Thoracic aorta (tissue), 2 donors: ENCODE data around the gene TMCC1. TPM values are rescaled to one million over a fixed set of nuclear protein-coding genes. Genes with fewer than 3 reads are reported as not detected.
"Not testable (repeated sequence)": the region's sequence is repeated elsewhere in the genome, so short reads cannot be mapped to it uniquely, and the experiment has no call there.

ENCODE experiments used
- ATAC-seq: fragments of 150-250 bp; one replicate; pipeline ENCODE4 v1.8.0; 2017; ENCODE audit warnings: low read depth; ENCODE audit not compliant: insufficient number of reproducible peaks, low FRiP score
- DNase-seq: peaks from one replicate; pipeline ENCODE4 v3.0.0-alpha.2; 2020; ENCODE audit warnings: low spot score
- H3K27ac ChIP-seq, 2 donors: fragments of 200-600 bp; sonication (generic); 1 replicate in 1 of 2; 2 replicates in 1 of 2; pipeline ENCODE4 v1.5.1; 2016; ENCODE audit warnings: mild to moderate bottlenecking in 2 of 2, moderate library complexity in 2 of 2
- H3K27me3 ChIP-seq: fragments of 200-600 bp; sonication (generic); replicated peaks from 2 replicates; pipeline ENCODE4 v1.6.0; 2016; ENCODE audit warnings: mild to moderate bottlenecking; ENCODE audit not compliant: insufficient read depth
- H3K36me3 ChIP-seq: fragments of 200-600 bp; sonication (generic); one replicate; pipeline ENCODE4 v1.5.1; 2016
- H3K4me1 ChIP-seq, 2 donors: fragments of 200-600 bp; sonication (generic); 1 replicate in 1 of 2; 2 replicates in 1 of 2; pipeline versions ENCODE4 v1.5.1 to v1.6.0; 2016; ENCODE audit warnings: low read depth in 2 of 2, mild to moderate bottlenecking in 1 of 2; ENCODE audit not compliant: control insufficient read depth in 1 of 2
- H3K4me3 ChIP-seq: fragments of 200-600 bp; sonication (generic); 2 replicates; pipeline ENCODE4 v1.5.1; 2016; ENCODE audit warnings: mild to moderate bottlenecking
- H3K9me3 ChIP-seq: fragments of 200-600 bp; sonication (generic); 2 replicates; pipeline ENCODE4 v1.5.1; 2016
- total RNA-seq, 2 donors: library from RNA; depleted of rRNA; stranded (reverse); fragments of >200 nt; gene quantifications; one replicate each; pipeline versions ENCODE4 v1.1.0 to v1.2.3, GENCODE V29; 2016
- TF ChIP-seq, protein P1 (sequence below): fragments of 200-600 bp; sonication (generic); IDR thresholded peaks from one replicate; pipeline ENCODE4 v1.5.1; 2019; ENCODE audit warnings: antibody characterized with exemption

The TMCC1 gene
- total RNA-seq, 2 donors from 2014 or later, result 16.9 to 17.7 TPM

DNA sequence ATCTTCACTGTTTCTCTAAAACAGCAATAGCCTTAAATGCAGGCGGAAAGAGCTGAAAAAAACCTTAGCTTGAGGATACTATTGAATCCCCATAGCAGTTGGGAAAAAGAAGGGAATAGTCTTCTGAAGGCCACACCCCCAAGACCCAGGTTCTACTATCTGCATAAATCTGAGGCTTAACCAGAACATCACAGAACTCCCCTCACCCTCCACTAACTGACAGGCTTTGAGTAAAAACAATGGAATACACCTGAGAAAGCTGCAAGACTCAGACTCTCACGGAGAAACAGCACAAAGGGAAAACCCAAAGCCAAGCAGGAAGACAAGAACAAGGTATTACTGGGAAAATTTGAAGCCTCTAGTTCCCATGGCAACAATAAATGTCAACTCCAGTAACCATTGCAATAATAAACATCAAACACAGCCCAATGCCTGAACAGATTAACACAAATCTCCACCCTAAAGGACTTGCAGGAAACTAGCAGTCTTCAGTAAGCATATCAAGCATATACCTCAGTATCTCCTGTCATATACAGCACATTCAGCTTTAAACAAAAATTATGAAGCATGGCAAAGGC, 56.4 kb downstream of the TMCC1 start:
- Histone ChIP-seq H3K4me3 (no peak overlapping the region), H3K27me3 (no peaks in the 10 kb centered on the region), H3K9me3 (no peaks in the 10 kb centered on the region), H3K27ac (no peak overlapping the region), H3K36me3 (no peaks in the 10 kb centered on the region), H3K4me1 (peaks cover 2 to 24% of the 10 kb centered on the region in 2 donors)
- ATAC-seq (no peak), DNase-seq (no peak)
- TF ChIP-seq, protein P1, sequence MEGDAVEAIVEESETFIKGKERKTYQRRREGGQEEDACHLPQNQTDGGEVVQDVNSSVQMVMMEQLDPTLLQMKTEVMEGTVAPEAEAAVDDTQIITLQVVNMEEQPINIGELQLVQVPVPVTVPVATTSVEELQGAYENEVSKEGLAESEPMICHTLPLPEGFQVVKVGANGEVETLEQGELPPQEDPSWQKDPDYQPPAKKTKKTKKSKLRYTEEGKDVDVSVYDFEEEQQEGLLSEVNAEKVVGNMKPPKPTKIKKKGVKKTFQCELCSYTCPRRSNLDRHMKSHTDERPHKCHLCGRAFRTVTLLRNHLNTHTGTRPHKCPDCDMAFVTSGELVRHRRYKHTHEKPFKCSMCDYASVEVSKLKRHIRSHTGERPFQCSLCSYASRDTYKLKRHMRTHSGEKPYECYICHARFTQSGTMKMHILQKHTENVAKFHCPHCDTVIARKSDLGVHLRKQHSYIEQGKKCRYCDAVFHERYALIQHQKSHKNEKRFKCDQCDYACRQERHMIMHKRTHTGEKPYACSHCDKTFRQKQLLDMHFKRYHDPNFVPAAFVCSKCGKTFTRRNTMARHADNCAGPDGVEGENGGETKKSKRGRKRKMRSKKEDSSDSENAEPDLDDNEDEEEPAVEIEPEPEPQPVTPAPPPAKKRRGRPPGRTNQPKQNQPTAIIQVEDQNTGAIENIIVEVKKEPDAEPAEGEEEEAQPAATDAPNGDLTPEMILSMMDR, result no peak

DNA sequence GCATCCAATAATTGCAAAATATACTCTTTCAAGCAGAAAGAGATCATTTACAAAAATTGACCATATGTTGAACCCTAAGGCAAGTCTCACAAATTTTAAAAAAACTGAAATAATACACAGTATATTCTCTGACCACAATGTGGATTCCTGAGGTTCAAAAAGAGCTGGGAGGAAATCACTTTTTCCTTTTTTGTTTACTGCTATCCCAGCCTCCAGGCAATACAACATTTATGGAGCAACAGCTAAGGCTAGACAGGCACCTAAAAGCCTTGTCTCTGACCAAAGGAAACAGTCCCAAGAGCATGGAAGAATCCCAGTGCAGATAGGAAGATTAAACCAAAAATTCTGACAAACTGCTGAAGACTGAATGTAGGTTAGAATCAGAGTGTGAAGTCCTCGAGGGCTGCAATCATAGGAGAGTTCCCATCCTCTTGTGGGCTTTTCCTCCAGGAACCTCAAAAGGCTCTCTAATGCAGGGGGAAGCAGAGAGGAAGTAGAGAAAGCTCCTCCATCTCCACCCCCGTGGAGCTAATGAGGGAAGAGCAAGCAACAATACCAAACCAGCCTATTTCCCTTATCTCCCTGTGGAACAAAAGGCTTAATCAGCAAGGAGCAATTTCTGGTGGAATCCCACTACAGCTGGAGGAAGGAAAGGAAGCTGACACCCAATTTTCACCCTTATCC, 57.0 kb downstream of the TMCC1 start:
- TF ChIP-seq, protein P1, result no peak
- no peak overlapping the region for H3K27ac ChIP-seq
- H3K9me3 ChIP-seq, result no peaks in the 10 kb centered on the region
- no peaks in the 10 kb centered on the region for H3K27me3 ChIP-seq
- H3K36me3 ChIP-seq, result no peaks in the 10 kb centered on the region
- DNase-seq (no peak), ATAC-seq (no peak)
- no peak overlapping the region for H3K4me3 ChIP-seq
- H3K4me1 ChIP-seq, result peaks cover 6 to 28% of the 10 kb centered on the region in 2 donors

DNA sequence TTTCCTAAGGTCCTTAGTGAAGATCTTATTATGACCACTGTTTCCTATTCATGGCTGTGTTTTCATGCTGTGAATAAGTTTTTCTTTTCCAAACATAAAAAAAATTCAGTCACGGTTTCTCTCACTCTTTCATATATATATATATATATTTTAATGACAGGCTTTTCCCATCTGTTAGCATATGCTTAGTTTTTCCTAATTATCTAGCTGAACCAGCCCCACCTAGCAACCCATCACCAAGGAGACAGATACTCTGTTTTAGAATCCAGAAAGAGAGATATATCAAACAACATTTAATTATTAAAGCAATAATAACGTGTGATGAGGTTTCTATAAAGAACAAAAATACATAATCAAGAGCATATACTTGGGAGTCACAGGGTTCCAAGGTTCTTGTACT, 58.3 kb downstream of the TMCC1 start:
- no peak overlapping the region for H3K4me3 ChIP-seq
- no peak for ATAC-seq
- H3K27ac ChIP-seq, result no peak overlapping the region
- no peaks in the 10 kb centered on the region for H3K36me3 ChIP-seq
- peaks cover 6 to 28% of the 10 kb centered on the region in 2 donors for H3K4me1 ChIP-seq
- TF ChIP-seq, protein P1, result no peak
- H3K27me3 ChIP-seq, result no peaks in the 10 kb centered on the region
- no peaks in the 10 kb centered on the region for H3K9me3 ChIP-seq
- no peak for DNase-seq

- DNase-seq (no peak), ATAC-seq (no peak)
- TF ChIP-seq, protein P1, result no peak
- Histone ChIP-seq H3K27me3 (no peaks in the 10 kb centered on the region), H3K36me3 (no peaks in the 10 kb centered on the region), H3K9me3 (no peaks in the 10 kb centered on the region), H3K4me1 (peaks cover 6 to 28% of the 10 kb centered on the region in 2 donors), H3K27ac (no peak overlapping the region), H3K4me3 (no peak overlapping the region)
Observed at GRCh38 chr3:129834580-129834979, 58.9 kb downstream of the TMCC1 start.

DNA sequence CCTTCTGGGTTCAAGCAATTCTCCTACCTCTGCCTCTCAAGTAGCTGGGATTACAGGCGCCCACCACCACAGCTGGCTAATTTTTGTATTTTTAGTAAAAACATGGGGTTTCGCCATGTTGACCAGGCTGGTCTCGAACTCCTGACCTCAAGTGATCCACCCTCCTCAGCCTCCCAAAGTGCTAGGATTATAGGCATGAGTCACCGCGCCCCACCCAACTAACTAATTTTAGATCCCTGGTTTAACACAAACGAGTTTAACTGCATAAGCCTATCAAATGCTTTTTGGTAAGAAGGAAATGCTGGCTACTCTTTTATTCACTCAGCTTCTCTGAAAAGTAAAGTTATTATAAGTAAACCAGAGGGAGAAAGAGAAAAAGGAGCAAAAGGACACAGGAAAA, 61.6 kb downstream of the TMCC1 start:
- H3K9me3 ChIP-seq, H3K27ac ChIP-seq, H3K4me3 ChIP-seq, H3K36me3 ChIP-seq, ATAC-seq, H3K27me3 ChIP-seq, DNase-seq: not testable (repeated sequence)
- H3K4me1 ChIP-seq, result peaks cover 6 to 16% of the 10 kb centered on the region in 2 donors
